Measurements from ENCODE around the gene PRKG1.

DNA sequence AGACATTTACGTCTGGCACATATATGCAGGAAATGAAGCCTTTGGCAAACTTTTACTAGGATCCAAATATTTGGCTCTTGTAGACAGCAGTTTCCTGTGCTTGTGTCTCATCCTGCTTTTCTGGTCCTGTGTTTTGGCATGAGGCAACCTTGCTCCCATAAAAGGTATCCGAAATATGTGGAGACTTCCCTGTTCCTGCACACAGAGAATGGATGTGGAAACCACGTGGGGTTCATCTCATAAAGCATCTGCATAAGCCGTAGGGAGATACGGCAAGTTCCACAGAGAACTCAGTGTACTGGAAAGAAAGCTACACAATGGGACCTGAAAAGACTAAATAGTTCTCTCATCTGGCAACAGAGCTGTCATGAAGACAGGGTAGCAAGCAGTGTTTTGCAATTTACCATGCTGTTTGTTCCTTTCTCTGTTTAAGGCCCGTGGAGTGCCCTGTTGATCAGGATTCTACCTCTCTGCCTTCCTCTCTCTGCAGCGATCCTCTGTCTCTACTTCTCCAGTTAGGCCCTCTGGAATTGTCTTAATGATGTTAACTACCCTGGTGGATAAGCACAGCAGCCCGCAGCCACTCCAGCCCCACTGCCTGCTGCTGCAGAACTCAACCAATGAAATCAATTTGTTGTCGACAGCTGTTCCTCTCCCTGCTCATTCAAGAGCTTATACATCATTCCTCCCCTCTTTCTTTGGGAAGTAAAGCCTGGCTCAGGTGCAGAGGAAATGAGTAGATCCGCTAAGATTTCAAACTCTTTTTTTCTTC, 331.5 kb downstream of the PRKG1 start:
- TF ChIP-seq POLR2A (IDR thresholded peaks at IDR 0.05) (no peak), POLR2AphosphoS5 (IDR thresholded peaks at IDR 0.05) (no peak), EP300 (IDR thresholded peaks at IDR 0.05) (no peak)
- TF ChIP-seq, protein P1, sequence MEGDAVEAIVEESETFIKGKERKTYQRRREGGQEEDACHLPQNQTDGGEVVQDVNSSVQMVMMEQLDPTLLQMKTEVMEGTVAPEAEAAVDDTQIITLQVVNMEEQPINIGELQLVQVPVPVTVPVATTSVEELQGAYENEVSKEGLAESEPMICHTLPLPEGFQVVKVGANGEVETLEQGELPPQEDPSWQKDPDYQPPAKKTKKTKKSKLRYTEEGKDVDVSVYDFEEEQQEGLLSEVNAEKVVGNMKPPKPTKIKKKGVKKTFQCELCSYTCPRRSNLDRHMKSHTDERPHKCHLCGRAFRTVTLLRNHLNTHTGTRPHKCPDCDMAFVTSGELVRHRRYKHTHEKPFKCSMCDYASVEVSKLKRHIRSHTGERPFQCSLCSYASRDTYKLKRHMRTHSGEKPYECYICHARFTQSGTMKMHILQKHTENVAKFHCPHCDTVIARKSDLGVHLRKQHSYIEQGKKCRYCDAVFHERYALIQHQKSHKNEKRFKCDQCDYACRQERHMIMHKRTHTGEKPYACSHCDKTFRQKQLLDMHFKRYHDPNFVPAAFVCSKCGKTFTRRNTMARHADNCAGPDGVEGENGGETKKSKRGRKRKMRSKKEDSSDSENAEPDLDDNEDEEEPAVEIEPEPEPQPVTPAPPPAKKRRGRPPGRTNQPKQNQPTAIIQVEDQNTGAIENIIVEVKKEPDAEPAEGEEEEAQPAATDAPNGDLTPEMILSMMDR (IDR thresholded peaks at IDR 0.05): no peak
